Stimulated activated CD4-positive, alpha-beta T cell treated with anti-CD3 and anti-CD28 coated beads, TNF-alpha, amount 100 ng/mL, for 24 hours (primary cell): ENCODE measurements around the gene FBXO46.
"Not testable (repeated sequence)": the region's sequence is repeated elsewhere in the genome, so short reads cannot be mapped to it uniquely, and the experiment has no call there.

Source experiments
- DNase-seq, 3 experiments: peaks; one replicate each; pipeline ENCODE4 v3.0.0-alpha.2; 2020; ENCODE audit warnings: low read depth in 3 of 3

Gene FBXO46

DNA sequence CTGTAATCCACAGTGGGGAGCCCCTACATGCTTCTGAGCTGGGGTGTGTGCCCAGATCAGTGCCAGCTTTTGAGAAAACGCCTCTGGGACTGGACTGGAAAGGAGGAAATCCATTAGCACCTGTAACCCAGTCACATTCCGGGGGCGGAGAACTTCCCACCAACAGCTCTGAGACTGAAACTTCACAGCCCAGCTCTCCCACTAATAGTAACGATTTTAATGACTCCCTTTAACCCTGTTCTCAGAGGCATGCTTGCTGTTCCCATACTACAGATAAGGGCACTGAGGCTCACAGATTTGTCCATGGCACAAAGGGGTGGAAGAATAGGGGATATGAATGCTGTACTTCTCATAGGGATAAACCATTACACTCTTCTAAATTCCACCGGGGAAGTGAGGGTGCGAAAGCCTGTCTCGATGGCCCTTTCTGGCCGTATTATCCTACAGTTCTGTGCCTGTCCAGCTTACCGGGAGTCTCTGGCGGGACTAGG lies 851 bp downstream of the FBXO46 start:
- peak in 1 of 3 experiments; percentile 17 for DNase-seq

DNA sequence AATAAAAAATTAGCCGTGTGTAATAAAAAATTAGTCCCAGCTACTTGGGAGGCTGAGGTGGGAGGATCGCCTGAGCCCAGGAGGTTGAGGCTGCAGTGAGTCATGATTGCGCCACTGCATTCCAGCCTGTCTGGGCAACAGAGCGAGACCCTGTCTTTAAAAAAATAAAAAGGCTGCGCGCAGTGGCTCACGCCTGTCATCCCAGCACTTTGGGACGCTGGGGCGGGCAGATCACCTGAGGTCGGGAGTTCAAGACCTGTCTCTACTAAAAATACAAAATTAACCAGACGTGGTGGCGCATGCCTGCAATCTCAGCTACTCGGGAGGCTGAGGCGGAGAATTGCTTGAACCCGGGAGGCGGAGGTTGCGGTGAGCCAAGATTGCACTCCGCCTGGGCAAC lies 2.0 kb downstream of the FBXO46 start:
- not testable (repeated sequence) for DNase-seq

DNA sequence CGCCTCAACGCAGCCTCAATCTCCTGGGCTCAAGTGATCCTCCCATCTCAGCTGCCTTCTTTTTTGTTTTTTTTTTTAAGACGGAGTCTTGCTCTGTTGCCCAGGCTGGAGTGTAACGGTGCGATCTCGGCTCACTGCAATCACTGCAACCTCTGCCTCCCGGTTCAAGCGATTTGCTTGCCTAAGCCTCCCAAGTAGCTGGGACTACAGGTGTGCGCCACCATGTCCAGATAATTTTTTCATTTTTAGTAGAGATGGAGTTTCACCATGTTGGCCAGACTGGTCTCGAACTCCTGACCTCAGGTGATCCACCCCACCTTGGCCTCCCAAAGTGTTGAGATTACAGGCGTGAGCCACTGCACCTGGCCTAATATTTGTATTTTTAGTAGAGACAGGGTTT lies 10.6 kb downstream of the FBXO46 start:
- DNase-seq, result not testable (repeated sequence)

DNA sequence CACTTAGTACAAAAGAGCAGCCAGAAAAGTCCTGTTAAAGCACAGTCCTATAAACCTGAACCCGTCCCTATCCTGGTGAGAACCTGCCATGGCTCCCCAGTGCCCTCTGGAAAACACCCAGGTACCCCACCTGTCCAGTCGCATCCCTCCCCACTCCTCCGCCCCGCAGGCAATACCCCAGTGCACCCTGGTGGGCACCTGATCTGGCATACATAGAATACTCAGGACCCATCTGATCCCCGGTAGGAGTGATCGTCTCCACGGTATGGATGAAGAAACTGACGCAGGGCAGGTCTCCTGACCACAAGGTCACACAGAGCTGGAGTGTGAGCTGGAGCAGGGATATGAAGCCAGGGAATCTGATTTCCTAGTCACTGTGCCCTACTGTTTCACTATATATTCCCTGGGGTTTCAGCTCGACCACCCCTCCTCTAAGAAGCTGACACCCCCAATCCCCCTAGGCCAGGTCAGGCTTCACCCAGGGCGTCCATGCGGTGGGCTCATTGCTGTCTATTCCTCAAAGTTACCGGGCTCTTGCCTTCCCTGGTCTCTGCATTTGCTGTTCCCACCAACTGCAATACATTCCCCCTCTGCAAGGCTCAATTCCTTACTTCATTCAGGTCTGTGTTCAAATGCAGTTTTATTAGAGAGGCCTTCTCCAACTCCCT lies 12.6 kb downstream of the FBXO46 start:
- no peak for DNase-seq

DNA sequence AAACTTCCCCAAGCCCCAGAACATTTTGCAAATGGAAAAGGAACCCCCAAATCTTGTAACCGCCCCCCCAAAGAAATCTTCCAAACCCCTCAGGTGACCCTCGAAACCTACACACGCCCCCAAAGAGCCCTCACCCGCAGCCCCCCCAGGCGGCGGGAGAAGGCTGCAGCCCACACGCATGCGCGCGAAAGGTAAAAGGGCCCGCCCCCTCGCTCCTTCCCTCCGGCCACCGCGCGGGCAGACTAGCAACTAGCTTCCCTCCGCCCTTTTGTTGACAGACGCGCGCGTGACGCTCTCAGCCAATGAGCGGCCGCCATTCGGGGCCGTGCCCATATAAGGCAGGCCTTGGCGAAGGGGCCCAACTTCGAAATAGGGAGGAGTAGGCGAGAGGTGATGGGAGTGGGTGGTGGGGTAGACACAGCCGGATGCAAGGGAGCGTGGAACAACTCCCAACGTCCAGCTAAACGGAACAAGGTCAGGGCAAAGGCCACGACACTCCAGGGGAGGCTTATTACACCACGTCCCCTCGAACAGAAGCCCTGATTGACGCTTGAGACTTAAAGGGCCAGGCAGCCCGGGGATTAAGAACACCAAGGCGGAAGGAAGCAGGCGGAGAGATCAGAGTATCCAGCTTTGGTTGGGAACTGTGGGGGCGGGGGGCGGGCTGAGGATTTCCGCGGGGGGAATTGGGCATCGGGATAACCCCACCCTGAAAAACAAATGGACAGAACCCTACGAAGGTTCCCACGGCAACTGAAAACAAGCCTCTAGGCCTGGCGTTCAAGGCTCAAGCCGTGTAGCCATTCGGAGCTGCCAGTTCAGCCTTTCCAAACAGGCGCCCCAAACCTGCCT lies 13.3 kb downstream of the FBXO46 start:
- DNase-seq, result peak; percentile 91 to 97 (median 94)

DNA sequence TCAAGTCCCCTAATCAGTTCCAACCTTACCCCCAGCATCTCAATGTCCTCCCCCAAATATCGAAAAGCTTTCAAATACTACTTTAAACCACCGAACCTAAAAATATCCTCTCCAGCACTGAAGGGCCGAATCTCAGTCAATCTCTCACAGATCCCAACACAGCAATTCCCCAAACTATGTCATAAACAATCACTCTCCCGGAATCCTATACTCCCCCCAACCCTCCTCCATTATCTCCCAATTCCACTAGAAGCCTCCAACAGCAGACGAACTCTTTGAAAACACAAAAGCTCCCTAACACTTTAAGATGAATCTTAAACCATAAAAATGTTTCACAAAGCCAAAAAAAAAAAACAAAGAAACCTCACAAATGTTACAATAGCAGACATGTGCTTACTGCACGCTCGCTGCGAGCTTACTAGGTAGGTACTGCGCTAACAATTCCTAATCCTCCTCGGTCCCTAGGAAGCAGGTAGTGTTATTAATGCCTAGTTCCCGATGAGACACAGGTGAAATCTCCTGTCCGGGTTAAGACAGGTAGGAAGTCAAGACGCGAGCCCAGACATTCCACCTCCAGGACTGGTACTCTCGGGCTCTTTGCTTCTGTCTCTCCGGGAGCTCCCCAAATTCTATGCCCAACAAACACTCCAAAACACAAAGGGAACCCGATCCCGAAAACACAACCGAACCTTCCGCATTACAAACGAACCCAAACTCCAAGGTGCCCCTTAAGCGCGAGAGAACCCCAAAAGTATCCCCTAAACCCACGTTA lies 14.2 kb downstream of the FBXO46 start:
- no peak for DNase-seq

DNA sequence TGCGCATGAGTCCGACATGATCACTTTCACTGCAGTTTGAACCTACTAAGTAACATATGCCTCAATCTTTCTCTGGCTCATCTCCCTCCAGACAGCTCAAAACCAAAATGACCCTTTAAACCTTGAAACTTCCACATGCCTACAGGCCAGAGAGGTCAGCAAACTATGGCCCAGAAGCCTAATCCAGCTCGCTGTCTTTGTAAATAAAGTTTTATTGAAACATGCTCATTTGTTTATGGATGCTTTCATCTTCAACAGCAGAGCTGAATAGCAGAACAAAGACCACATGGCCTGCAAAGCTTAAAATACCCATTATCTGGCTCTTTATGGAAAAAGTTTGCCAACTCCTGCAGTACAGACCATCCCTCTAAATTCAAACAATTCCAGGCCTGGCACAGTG lies 15.6 kb downstream of the FBXO46 start:
- no peak for DNase-seq

DNA sequence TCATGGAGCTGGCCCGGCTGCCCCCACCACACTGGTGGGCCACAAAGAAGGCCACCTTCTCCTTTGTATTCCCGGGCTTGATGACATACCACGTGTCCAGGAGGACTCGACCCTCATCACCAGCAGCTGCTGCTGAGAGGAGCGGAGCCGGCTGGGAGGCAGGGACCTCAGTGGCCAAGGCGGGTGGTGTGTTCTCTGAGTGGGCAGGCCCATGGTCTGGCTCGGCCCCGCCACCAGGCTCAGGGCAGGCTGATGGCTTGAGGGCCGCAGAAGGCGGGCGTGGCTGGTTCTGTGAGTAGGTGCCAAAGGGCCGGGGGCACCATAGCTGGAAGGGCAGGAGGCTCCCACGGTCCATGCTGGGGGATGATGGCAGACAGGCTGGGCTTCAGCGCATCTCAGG lies 17.6 kb downstream of the FBXO46 start:
- DNase-seq, result no peak

DNA sequence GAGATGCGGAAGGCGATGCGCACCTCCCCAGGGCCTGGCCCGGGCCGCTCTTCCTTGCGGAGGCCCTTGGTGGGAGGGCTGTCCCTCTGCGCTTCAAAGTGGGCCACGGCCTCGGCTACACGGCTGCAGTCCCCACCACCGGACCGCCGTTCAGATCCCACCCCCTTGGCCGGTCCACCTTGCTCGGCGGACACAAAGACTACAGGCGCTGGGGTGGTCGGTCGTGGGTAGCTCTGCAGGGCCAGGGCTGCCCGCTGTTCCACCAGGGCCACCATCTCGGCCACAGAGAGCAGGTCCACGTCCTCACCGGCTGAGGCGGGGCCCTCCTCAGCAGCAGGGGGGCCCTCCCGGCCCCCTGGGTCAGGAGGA lies 18.0 kb downstream of the FBXO46 start:
- no peak for DNase-seq

DNA sequence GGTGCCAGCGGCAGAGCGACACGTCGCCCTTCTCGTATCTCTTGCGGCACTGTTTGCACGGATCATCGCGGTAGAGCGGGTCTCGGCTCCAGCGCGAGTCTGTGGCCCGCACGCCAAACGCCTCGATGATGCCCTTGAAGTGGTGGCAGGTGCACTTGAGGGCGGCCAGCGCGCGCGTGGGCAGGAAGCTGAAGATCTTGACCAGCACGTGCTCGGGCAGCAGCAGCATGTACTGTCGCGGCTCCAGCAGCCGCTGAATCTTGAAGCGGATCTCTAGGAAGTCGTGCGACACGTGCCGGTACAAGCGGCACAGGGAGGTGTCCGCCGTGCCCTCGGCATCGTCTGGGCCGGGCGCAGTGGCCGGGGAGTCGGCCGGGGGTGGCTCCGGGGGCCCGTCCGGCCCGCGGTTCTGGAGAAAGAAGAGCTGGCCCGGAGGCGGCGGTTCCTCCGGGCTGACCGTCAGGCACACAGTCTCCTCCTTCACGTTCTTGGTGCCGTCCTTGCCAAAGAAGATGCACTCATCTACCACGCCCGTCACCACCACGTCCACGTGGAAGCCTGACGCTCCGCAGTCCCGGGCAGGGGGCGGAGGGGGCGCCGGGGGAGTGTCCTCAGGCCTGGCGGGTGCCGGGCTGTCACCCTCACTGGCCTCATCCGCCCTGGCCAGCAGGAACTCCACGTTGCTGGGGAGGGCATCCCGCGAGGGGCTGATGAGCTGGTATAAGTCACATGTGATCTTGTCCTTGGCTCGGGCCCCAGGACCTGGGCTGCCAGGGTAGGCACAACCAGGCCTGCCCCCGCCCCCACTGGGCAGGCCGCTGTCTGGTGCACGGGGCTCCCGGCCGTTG lies 18.6 kb downstream of the FBXO46 start:
- no peak for DNase-seq

DNA sequence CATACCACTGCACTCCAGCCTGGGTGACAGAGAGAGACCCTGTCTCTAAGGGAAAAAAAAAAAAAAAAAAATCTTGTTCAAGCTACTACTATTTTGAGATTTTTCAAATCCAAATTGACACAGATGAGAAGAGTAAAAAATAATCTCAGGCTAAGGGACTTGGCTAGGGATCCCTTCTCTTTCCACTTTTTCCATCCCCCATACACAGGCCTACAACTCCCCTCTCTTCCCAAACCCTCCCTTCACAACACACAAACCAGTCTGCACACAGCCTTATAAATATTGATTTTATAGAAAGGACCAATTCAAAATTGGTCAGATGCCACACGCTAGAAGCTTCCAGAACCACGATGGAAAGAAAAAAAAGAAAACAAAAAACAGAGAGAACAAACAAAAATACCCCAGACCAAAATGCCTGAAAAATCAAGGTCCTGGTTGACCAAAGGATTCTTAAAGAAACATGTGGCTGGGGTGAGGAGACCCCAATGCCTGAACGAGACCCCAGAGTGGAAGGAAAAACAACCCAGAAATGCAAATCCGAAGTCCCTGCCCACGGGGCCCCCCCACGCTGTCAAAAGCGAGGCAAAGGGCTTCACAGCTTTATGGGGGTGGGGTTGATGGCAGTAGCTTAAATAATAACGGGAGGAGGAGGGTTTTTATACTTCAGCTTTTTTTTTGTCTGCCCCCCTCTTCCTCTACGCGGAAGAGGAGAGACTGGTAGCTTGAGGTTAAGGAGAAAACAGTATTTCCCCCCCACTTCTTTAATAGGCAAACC lies 20.2 kb downstream of the FBXO46 start:
- DNase-seq, result no peak

DNA sequence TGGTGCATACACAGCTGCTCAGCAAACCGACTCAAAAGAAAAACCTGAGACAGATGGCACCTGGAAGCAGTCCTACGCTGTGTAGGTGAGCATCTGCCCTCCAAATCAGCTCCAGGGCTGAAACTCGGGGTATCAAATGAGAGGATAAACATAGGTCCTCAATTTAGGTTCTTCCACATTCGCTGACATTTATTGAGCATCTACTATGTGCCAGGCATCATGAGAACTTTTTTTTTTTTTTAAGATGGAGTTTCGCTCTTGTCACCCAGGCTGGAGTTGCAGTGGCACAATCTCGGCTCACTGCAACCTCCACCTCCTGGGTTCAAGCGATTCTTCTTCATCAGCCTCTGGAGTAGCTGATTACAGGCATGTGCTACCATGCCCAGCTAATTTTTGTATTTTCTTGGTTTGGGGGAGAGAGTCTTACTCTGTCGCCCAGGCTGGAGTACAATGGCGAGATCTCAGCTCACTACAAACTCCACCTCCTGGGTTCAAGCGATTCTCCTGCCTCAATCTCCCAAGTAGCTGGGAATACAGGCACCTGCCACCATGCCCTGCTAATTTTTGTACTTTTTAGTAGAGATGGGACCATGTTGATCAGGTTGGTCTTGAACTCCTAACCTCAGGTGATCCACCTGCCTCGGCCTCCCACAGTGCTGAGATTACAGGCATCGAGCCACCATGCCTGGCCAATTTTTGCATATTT lies 24.8 kb downstream of the FBXO46 start:
- no peak for DNase-seq

DNA sequence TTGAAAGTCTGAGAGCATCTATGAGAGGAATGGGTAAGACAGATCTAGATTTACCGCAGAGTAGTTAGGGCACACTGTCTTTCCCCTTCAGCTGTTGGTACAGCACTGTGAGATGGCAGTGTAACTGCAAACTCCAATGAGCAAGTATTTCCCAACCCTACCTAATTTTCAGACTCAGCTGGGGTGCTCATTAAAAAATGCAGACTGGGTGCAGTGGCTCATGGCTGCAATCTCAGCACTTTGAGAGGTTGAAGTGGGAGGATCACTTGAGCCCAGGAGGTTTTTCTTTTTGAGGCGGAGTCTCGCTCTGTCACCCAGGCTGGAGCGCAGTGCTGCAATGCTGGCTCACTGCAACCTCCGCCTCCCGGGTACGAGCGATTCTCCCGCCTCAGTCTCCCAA lies 25.6 kb downstream of the FBXO46 start:
- DNase-seq, result no peak

DNA sequence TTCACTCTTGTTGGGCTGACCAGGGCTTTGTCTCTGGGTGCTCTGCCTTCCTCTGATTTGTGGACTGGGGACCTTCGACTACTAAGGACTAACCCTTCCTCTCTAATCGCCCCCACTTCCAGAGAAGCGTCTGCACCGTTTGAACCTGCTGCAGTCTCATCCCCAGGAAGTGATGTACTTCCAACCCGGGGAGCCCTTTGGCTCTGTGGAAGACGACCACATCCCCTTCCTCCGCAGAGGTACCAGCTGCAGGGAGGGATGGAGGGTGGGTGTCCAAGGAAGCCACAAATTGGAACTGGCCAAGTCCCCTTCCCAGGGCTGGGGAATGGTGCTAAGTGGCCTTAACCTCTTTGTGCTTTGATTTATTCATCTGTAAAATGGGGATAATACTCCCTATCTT lies 29.0 kb downstream of the FBXO46 start:
- DNase-seq, result no peak

DNA sequence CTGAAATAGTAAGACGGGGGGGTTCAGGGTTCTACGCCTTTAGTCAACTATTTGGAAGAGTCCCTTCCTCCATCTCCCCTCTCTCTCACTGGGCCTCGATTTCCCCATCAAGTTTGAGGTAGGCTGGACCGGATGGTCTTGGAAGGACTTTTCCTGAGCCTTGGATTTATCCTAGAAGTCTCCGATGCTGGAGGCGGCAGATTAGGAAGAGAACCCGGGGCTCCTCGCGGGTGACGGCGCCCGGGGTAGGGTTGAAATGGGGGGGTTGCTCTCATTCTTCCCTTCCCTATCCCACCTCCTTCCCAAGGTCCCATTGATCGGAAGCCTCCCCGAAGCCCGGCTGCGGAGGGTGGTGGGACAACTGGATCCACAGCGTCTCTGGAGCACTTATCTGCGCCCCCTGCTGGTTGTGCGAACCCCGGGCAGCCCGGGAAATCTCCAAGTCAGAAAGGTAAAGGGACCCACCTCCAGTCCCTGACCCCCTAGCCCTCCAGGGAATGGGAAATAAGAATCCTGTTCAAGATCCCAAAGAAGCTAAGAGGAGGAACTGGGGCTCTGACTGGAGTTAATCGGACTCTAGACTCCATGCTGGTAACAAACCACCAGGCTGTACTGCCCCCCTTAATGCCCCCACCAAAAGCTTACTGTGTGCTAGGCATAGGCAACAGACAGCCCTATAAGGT lies 37.4 kb downstream of the FBXO46 start:
- peak; percentile 72 to 81 (median 73) for DNase-seq

DNA sequence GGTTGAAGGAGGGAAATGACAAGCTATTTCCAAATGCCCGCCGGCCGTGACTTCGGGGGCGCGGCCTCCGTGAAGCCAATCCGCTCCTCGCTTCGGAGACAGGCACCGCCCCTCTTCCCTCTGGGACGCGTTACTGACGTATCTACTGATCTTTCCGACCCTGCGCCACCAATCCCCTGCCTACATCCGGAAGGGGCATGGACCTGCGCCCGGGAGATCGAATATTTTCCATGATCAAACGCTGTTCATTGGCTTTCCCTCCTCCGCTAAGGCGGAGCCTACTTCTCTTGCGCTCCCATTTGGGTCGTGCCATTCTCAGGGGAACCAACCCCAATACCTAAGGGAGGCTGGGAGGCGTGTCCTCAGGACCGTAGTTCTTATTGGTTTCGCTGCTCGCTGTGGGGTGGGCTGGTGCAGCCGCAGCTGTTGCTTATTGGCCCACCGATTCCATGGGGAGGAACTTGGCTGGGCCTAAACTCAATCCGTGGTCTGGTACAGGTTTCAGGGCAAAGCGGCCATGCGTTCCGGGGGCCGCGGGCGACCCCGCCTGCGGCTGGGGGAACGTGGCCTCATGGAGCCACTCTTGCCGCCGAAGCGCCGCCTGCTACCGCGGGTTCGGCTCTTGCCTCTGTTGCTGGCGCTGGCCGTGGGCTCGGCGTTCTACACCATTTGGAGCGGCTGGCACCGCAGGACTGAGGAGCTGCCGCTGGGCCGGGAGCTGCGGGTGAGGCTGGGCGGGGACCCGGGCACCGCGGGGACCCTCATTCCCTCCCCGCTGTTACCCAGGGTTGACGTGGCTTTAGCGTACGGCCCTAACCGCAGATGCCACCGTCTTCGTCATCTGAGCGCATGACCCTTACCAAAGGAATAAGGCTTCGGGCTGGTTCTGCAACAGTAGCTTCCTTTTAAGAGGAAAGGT lies 38.2 kb downstream of the FBXO46 start, which contains the start of gene QPCTL:
TSS of gene QPCTL (plus strand) at position 480 of the 919 bp plus-strand sequence. CDS start at position 518, 38 bp downstream.
- DNase-seq, result peak; percentile 91 to 97 (median 96)

DNA sequence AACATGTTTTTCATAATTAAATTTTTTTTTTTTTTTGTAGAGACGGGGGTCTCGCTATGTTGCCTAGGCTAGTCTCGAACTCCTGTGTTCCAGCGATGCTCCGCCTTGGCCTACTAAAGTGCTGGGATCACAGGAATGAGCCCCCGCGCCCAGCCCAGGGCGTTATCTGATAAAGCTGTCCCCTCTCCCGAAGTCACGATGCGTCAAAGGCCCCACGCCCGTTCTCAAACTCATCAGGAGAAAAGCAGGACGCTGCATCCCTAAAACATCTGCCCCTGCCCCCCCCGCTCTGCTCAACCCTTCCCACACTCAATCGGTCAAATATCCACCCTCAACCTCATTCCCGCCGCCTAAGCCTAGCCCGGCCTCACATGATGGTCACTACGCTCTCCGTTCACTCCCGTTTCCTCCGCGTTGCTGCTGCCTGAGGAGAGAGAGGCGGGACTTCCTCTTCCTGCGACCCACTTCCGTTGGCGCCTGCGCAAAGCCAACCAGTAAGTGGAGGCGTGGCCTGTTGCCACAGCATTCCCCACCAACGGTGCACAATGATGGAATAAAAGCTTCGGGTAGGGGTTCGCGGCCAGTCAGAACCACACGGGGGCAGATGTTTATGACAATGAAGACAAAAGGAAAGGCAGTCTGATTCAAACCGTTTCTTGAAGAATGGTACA lies 39.0 kb downstream of the FBXO46 start, which contains the start of gene SNRPD2:
TSS of gene SNRPD2 (minus strand) at position 438 of the 671 bp plus-strand sequence. CDS start at position 373, 65 bp downstream.
- peak; percentile 86 to 91 (median 88) for DNase-seq
